GF-D8 (cell line): ENCODE measurements around the gene SLC25A4.
A peak's percentile ranks its signal among the peaks of the same experiment; 100 is the strongest.

Experiments
- DNase-seq: peaks from one replicate; lab custom pipeline; 2025; lab: John Stamatoyannopoulos, UW

Gene SLC25A4

DNA sequence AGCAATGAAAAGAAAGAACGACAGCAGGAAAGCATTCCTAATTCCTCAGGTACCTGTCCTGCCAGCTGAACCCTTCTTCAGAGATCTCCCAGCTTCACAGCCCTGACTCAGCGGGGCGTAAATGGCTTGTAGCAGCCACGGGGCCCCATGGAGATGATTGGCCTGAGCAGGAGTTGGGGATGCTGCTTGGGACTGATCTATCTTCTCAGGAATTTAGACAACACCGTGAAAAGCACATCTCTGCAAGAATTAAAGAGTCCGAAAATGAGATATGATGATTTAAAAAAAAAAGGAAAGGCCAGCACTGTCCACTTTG is 22.5 kb upstream of the SLC25A4 start:
- no peak for DNase-seq

DNA sequence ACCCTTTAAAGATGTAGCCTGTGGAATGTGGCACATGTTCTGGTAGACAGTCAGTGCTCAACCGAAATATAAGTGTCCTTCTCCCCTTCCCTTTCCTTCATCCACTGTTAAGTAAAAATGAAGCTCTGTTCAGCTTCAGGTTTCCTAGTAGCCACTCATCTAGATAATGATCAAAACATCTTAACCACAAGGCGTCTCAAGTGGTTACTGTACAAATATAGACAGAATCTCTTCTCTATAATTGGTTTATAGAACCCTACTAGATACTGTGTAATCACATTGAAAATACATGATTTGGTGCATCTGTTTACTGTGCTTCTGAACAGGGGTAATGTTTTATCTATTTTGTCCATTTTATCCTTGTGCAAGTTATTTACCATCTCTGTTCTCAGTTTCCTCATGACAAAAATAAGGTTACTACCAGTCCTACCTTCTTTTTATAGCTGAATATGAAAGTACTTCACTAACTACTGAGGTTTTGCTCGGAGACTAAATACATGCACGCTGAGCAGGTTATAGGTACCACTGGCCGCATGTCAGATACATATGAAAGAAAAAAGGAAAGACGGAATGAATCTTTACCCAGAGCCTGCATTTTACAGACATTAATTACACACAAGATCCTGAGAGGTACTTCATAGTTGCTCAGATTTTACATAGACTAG is 20.3 kb upstream of the SLC25A4 start:
- DNase-seq: no peak

DNA sequence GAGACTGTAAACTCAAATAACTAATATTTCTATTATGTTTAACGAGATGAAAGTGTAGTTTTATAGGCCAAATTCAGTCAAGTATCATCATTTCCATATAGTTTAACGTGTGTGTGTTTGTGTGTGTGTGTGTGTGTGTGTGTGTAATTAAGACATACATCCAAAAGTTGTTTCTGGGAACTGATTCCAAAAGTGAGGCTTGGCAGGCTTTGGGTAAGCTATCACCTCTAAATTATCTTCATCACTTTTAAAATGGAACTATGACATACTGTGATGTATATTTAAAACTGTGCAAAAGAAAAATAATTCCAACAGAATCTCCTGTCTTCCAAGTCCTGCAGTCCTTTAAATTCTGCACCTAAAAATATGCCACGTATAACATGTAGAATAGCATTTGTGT is 19.1 kb upstream of the SLC25A4 start:
- no peak for DNase-seq

DNA sequence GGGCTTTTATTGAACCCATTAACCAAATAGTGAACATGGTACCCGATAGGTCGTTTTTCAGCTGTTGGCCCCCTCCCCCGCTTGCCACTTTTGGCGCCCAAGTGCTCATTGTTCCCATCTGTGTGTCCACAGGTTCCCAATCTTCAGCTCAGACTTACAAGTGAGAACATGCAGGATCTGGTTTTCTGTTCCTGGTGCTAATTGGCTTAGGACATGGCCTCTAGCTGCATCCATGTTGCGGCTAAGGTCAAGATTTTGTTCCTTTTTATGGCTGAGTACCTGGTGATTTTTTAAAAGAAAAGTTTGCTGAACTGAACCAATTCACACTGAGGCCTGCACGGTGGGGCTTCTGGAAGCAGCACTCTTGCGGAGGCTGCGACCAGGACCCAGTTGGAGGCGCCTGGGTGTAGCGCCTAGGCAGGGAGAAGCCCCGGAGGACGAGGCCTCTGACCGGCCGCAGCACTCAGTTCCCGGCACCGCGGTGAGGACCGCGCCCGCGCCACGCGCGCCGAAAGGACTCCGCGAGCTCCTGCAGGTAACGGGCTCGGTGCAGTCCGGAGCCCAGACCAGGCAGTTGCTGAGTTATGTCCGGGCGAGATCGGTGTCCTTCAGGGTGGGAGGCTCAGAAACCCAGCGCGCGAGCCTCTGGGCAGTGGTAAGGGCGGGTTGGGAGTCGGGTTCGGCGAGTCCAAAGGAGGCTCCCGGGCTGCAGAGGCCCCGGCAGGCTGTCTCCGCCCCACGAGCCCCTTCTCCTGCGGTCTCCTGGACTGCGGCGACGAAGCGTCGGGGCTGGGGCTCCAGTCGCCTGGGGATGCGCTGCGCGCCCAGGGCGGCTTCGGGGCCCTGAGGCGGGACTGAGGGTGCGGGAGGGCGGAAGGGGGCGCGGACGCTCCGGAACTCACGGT is 15.8 kb upstream of the SLC25A4 start:
- no peak for DNase-seq

DNA sequence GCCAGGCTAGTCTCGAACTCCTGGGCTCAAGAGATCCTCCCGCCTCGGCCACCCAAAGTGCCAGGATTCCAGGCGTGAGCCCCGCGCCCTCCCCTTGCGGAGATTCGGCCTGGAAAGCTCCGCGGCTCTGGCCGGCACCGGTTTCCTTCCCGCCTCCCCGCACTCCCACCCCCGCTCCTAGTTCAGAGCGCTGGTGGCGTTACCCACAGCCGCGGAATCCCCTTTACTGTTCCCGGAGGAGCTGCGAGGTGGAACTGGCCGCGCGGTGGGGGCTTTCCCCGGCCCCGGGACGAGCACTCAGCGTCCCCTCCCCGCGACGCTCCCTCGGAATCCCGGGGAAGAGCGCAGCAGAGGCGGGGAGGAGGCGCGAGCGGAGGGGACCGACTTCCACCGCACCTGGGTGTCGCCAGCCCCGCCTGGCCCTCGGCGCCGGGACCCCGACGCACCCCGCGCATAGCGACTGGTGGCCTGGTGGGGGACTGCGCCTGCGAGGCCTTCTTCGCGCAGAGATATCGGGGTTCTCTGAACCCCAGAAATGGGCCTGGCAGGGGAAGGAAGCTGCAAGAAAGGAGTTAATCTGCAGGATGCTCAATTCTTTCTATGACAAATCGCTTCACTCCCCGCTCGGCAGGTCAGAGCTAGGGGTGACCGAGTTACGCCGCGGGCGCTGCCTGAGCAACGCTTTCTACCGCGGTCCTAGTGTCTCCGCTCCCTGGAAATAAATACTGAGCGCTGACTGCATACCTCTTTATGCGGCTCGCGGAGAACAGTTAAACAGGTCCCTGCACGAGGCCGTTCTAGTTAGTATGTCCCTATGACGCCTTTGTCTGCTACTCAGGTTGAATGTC is 14.6 kb upstream of the SLC25A4 start:
- no peak for DNase-seq

DNA sequence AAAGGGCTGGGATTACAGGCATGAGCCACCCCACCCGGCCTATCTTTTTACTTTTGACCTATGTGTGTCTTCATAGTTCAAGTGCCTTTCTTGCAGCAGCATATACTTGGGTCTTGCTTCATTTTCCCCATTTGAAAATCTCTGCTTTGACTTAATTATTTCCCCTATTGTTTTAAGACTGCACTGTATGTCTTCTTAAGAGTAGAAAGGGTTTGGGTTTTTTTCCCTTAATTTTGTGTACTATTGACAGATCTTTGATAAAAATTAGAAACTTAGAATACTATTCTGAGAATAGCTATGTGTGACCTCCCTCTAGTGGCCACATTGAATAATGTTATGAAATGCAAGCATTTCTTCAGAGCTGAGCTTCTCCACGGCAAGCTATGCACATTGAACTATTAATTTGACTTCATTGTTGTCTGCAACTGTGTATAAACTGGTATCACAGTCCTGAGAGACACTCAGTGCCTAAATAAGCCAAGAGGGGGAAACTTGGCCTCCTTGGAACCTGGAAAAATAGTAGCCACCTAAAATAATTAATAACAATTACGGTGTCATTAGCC is 8.7 kb upstream of the SLC25A4 start:
- DNase-seq: no peak

DNA sequence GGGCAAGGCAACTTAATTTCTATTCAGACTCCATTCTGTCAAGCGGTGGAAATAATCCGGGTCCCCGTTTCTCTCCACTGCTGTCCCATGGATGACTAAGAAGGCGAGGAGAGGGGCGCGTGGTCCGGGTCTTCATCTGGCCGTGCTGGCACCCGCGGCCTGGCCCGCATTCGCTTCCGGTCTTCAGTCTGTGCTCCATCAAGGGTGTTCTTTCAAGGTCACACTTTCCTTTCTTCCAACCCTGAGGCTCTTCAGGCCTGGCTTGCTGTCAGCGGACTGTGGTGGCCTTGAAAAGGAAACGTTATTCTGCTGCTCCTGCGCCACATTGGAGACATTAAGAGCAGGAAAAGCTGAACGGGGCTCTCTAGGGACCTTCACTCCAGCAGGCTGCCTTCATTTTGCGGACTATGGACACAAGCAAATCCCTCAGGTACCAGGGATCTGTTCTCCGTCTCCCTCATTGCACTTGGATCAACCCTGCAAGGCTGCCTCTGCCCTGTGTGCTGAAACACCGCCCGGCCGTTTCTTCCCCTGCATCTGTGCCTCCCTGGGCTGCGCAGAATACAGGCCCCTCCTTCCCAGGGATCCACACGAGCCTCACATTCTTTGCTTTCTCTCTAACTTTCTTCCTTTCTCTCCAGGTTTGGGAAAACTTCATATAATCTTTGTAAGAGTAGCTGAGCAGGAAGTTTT is 5.7 kb upstream of the SLC25A4 start:
- no peak for DNase-seq

DNA sequence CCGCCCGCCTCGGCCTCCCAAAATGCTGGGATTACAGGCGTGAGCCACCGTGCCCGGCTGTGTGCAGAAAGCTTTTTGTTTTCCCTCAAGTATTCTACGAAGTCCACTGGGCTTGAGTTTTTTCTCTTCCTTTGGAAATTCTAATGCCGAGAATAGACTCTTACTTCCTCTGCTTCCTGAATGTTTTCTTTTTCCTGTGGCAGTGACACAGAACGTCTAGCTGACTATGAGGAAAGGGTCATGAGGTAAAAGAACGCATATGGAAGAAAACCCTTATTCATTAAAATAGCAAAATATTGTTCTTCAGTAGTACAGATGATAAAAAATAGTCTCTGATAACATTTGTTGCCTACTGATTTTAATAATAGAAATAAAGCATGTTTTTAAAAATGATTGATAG is 4.9 kb upstream of the SLC25A4 start:
- DNase-seq: no peak

DNA sequence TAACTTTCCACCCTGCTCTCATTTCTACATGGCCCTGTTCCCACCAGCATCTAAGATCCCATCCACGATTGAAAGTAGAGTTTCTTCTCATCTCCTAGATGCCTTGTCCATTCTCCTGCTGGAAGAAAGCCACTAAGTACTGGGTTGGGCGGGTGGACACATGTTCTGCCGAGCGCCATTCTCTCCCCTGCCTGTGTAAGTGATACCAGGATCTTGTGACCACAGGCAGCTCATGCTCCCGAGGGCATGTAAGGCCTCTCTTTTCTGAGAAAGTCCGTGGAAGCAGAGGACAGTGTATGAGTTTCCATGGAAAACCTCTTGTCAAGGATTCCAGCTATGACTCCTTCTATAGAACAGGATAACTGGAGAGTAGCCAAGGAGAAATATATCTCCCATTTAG is 3.3 kb upstream of the SLC25A4 start:
- no peak for DNase-seq

DNA sequence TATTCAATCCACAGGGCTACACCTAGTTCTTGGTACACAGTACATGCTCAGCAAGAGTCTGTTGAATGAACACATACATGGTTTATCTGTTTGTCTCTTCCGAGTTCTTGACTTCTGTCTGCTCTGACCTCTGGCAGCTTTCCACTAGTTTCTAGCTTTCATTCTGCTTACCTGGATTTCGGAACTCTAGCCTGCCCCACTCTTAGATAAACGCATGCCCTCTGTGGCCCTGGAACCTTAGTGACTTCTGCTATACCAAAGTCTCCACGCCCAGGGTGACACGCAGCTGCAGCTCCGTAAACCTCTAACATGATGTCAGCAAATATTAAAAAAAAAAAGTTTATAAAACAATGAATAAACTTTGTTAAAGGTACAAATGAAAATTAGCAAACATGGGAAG is 1.3 kb upstream of the SLC25A4 start:
- no peak for DNase-seq

DNA sequence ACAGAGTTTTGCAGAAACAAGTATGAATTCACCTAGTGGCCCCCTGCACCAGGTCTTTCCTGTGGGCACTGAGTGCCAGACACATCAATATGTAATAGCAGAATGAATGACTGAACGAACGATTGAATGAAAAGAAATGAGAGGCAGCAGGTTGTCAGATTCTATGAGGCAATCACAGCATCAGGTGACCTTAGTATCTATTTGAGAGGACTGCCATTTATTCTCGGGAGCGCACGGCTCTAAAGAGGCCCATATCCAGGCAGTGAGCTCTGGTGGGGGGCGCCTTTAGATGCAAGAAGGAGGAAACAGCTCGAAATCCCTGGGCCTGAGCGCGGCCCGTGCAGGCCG is 528 bp upstream of the SLC25A4 start:
- no peak for DNase-seq

DNA sequence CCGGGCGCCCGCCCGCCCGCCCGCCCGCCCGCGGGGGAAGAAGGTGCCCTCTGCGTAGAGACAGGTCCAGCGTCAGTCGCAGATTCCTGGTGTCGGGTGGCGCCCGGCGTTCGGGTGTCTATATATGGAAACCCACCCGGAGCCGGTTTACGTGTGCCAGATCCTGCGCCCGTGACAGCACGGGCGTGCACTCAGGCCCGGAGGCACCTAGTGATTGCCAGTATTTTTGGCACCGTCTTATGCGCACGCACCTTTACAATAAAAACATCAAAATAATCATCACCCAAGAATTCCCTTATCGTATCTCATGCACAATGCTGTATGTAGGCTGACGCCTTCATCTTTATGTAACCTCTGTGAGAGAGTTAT is 519 bp downstream of the SLC25A4 start:
- no peak for DNase-seq

DNA sequence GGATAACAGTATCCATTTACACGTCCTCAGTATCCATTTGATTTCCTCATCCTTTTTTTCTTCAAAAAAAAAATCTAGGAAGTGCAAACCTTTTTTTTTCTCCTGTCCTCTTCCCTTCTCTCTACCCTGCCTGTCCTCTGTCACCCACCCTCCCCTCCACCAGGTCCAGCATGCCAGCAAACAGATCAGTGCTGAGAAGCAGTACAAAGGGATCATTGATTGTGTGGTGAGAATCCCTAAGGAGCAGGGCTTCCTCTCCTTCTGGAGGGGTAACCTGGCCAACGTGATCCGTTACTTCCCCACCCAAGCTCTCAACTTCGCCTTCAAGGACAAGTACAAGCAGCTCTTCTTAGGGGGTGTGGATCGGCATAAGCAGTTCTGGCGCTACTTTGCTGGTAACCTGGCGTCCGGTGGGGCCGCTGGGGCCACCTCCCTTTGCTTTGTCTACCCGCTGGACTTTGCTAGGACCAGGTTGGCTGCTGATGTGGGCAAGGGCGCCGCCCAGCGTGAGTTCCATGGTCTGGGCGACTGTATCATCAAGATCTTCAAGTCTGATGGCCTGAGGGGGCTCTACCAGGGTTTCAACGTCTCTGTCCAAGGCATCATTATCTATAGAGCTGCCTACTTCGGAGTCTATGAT is 1.7 kb downstream of the SLC25A4 start:
- no peak for DNase-seq

DNA sequence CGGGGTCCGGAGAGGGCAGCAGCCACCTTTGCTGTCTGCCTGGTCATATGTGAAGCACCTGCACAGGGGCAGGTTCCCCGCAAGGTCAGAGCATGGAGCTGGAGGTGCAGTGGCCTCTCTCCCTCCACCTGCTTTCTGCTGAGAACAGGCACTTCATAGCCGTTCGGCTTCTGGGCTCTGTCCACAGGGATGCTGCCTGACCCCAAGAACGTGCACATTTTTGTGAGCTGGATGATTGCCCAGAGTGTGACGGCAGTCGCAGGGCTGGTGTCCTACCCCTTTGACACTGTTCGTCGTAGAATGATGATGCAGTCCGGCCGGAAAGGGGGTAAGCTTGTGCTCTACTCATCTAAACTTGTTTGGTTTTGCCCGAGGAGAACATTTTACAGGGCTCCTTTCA is 2.5 kb downstream of the SLC25A4 start:
- no peak for DNase-seq

DNA sequence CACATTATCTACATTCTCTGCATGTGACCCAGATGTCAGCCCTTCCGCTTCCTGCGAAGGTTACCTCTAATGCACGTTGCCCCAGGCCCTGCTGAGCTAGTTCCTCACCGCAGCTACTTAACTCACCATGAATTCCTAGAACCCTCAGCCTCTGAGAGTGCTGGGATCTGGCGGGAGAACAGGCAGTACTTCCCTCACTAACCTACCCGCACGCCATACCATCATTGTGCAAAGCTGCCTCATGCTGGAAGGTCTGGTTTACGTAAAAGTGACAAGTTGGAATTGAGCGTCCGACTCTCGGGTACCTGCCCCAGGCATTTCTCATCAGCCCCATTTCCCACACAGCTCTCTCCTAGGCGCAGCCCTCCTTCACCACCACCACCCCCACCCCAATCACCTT is 6.3 kb downstream of the SLC25A4 start:
- DNase-seq: no peak

DNA sequence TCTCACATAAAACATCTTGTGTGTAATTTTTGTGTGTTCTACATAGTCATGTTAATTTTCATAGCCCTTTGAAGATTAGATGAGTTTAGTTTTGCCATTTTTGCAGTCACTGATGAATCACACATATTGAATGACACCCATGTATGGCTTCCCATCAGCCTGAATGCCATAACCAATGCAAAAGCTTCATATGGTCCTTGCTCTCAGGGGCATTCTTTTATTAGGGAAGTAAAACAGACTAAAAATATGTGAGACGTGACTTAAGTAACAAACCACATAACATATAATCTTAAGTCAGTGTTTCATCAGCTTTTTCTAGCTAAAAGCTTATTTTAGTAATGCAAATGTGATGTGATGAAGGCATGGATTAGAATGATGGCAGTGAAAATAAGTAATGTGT is 8.2 kb downstream of the SLC25A4 start:
- no peak for DNase-seq

DNA sequence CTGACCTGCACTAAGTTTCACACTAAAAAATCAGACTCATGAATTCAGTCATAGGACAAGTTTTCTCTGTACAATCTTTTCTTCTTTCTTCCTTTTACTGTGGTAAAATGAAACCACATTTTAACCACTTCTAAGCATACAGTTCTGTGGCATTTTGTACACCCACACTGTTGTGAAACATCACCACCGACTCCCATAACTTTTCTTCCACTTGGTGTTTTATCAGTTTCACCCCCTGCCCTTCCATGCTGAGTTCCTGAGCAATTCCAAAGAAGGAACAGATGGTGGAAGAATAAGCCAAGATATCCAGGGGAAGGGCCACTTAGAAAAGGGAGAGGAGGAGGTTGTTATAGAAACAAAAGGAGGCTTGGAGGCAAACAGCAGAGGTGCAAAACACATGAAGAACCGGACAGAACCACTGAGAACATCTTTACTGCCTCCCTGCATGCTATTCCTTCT is 22.6 kb downstream of the SLC25A4 start:
- DNase-seq: peak; percentile 56

DNA sequence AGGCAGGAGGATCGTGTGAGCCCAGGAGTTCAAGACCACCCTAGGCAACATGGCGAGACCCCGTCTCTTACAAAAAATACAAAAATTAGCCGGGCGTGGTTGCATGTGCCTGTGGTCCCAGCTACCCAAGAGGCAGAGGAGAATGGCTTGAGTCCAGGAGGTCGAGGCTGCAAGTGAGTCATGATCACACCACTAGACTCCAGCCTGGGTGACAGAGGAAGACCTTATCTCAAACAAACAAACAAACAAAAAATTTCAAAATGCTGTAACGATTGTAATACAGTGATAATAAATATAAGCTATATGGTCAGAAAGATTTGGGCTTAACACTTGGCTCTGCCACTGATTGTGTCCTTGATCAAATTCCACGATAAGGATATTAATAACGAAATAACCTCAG is 24.2 kb downstream of the SLC25A4 start:
- DNase-seq: no peak

DNA sequence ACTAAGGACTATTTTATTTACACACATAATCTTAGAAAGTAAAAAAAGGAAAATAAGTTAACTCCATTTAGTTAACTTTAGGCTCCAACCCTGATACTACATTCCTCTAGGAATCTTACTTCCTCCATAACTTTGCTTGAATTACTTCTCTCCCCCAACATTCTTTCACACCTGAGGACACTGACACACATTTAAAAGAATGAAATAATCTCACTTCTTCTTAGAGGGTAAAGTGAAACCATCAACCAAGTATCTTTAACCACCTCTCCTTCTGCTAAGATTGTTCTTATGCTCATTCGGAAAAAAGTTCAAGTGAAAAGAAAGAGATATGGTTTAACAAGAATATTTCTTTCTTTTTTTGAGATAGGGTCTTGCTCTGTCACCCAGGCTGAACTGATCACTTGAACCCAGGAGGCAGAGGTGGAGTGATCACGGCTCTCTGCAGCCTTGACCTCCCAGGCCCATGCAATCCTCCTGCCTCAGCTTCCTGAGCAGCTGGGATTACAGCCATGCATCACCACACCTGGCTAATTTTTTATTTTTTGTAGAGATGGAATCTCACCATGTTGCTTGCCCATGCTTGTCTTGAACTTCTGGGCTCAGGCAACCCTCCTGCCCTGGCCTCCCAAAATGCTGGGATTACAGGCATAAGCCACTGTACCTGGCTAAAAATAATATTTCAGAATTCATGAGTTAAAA is 28.5 kb downstream of the SLC25A4 start:
- DNase-seq: no peak

DNA sequence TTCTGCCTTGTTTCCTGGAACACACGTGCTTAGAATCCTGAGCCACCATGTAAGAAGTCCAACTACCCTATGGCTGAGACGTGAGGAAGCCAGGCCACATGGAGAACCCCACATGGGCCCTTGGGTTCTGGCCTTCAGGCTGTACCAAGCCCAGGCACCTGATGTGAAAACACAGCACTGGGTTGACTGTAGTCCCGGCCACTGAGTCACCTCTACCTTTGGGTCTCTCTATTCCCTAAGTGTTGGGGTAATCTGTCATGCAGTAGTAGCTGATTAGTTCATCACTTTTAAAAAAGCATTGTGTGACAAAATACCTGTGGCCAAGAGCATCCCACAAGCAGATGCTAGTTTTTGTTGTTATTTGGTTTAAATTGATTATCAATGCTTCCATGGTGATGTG is 36.4 kb downstream of the SLC25A4 start:
- no peak for DNase-seq

DNA sequence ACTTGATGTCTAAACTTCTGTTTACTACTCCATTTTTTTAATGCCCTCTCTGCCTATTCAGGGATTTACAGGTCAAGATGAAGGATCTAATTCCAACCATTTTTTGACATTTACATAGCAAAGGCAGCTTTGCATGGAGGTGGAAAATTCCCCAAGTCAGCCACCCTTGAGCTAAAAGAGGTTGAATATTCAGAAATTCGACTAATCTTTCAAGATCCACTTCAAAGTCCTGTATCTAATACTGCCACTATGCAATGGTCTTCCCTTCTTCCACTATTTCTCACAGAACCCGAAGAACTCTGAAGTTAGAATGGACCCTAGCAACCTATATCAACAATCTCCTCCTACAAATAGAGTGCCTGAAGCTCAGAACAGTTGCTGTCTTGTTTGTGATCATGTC is 39.2 kb downstream of the SLC25A4 start:
- DNase-seq: no peak
